ENCODE results near the gene PPIA.

Gene PPIA

GRCh38 chr7:44765579-44766415 is 30.7 kb upstream of the PPIA start:
- peaks cover 27% of the 10 kb centered on the region for H3K4me1 ChIP-seq (ENCODE audit: control insufficient read depth, insufficient read depth, low read depth, low read length)
- no peak overlapping the region for H2BK5ac ChIP-seq (ENCODE audit: low read depth, low read length, poor library complexity, severe bottlenecking)
- H3K27me3 ChIP-seq (ENCODE audit: control insufficient read depth in 1 of 2, insufficient read depth in 1 of 2, low read length in 2 of 2), result no peaks in the 10 kb centered on the region
- no peak overlapping the region for H3K4ac ChIP-seq (ENCODE audit: low read depth in 1 of 2, low read length in 2 of 2)
- H3K27ac ChIP-seq (ENCODE audit: low read length, poor library complexity, severe bottlenecking), result no peak overlapping the region
- WGBS, result 97% methylated on average over 17 of the region's 17 CpGs
- no peak overlapping the region for H2BK12ac ChIP-seq (ENCODE audit: low read length in 2 of 2)
- H2BK120ac ChIP-seq (ENCODE audit: low read depth, low read length), result no peak overlapping the region
- no peak overlapping the region for H2BK15ac ChIP-seq (ENCODE audit: low read depth, poor library complexity, severe bottlenecking)
- H3K9me3 ChIP-seq (ENCODE audit: control insufficient read depth, low read length), result no peaks in the 10 kb centered on the region
- H3K4me2 ChIP-seq (ENCODE audit: low read length, poor library complexity, severe bottlenecking), result no peak overlapping the region
- peaks cover 6% of the 10 kb centered on the region for H3K79me1 ChIP-seq (replicated peaks; ENCODE audit: low read length, poor library complexity, severe bottlenecking)
- no peak overlapping the region for H3K14ac ChIP-seq (ENCODE audit: low read length in 2 of 2)
- no peak overlapping the region for H3K23ac ChIP-seq (ENCODE audit: low read length in 2 of 2)
- no peak overlapping the region for H4K91ac ChIP-seq (ENCODE audit: low read length)
- DNase-seq, result no peak
- no peak overlapping the region for H3K18ac ChIP-seq (ENCODE audit: low read depth in 1 of 2, low read length in 2 of 2)
- H2AK5ac ChIP-seq (ENCODE audit: low read length, severe bottlenecking), result no peak overlapping the region
- no peak overlapping the region for H3K4me3 ChIP-seq (ENCODE audit: insufficient read depth in 1 of 2, low read depth in 1 of 2, low read length in 2 of 2)
- no peak overlapping the region for H2AFZ ChIP-seq (ENCODE audit: low read depth, low read length)
- H3K9ac ChIP-seq (ENCODE audit: low read length), result no peak overlapping the region
- no peak overlapping the region for H4K8ac ChIP-seq (ENCODE audit: low read length)
- peaks cover 69 to 82% of the 10 kb centered on the region in 2 experiments for H3K36me3 ChIP-seq (ENCODE audit: control insufficient read depth in 1 of 2, insufficient read depth in 2 of 2, low read depth in 1 of 2, low read length in 2 of 2)

- Histone ChIP-seq H4K8ac (ENCODE audit: low read length) (no peak overlapping the region), H3K9me3 (ENCODE audit: control insufficient read depth, low read length) (no peaks in the 10 kb centered on the region), H3K23ac (ENCODE audit: low read length in 2 of 2) (no peak overlapping the region), H3K27ac (ENCODE audit: low read length, poor library complexity, severe bottlenecking) (no peak overlapping the region), H3K27me3 (ENCODE audit: control insufficient read depth in 1 of 2, insufficient read depth in 1 of 2, low read length in 2 of 2) (peaks cover 0 to 5% of the 10 kb centered on the region in 2 experiments), H2BK15ac (ENCODE audit: low read depth, poor library complexity, severe bottlenecking) (no peak overlapping the region), H3K79me1 (replicated peaks; ENCODE audit: low read length, poor library complexity, severe bottlenecking) (peaks cover 6% of the 10 kb centered on the region), H3K18ac (ENCODE audit: low read depth in 1 of 2, low read length in 2 of 2) (no peak overlapping the region), H3K4me3 (ENCODE audit: insufficient read depth in 1 of 2, low read depth in 1 of 2, low read length in 2 of 2) (no peak overlapping the region), H3K4me2 (ENCODE audit: low read length, poor library complexity, severe bottlenecking) (no peak overlapping the region), H3K4me1 (ENCODE audit: control insufficient read depth, insufficient read depth, low read depth, low read length) (peaks cover 27% of the 10 kb centered on the region), H2AFZ (ENCODE audit: low read depth, low read length) (no peak overlapping the region), H3K4ac (ENCODE audit: low read depth in 1 of 2, low read length in 2 of 2) (no peak overlapping the region), H3K14ac (ENCODE audit: low read length in 2 of 2) (no peak overlapping the region), H2BK12ac (ENCODE audit: low read length in 2 of 2) (no peak overlapping the region), H2BK120ac (ENCODE audit: low read depth, low read length) (no peak overlapping the region), H3K9ac (ENCODE audit: low read length) (no peak overlapping the region), H3K36me3 (ENCODE audit: control insufficient read depth in 1 of 2, insufficient read depth in 2 of 2, low read depth in 1 of 2, low read length in 2 of 2) (peaks cover 62 to 76% of the 10 kb centered on the region in 2 experiments), H2AK5ac (ENCODE audit: low read length, severe bottlenecking) (no peak overlapping the region), H4K91ac (ENCODE audit: low read length) (no peak overlapping the region), H2BK5ac (ENCODE audit: low read depth, low read length, poor library complexity, severe bottlenecking) (no peak overlapping the region)
- DNase-seq, result no peak
- 96% methylated on average over 11 of the region's 11 CpGs for WGBS
Measured at GRCh38 chr7:44766416-44766801, 30.1 kb upstream of the PPIA start.

DNA sequence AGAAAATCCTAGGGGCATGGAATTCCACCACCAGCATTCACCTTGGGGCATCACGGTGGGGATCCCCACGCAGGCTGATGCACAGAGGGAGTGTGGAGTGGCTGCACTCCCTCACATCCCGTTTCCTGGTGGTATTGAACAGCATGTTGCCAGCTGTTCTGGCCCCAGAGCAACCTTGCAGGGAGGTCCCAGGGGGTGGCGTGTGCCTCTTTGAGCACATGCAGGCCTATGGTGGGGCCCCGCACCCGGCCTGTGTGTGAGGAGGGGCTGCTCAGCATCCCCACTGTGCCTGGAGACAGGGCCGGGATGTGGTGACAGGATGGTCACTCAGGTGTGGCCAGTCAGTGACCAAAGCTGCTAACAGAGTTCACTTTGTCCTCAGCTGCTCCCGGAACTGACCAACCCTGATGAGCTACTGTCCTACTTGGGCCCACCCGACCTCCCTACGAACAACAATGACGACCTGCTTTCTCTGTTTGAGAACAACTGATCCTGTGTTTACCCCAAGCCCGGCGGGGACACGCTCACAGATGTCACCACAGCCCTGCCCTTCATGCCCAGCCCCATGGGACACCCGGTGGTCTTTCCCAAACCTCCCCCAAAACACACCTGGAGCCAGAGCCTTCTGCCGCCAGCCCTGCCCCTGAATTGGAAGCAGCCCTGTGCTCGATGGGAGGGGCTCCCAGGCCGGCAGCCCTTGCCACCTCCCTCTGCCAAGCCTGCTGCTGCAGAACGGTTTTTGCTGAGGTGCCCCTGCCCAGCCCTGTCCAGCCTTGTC is 29.2 kb upstream of the PPIA start:
- Histone ChIP-seq H3K4me2 (ENCODE audit: low read length, poor library complexity, severe bottlenecking) (no peak overlapping the region), H4K8ac (ENCODE audit: low read length) (no peak overlapping the region), H3K27ac (ENCODE audit: low read length, poor library complexity, severe bottlenecking) (no peak overlapping the region), H3K9ac (ENCODE audit: low read length) (no peak overlapping the region), H3K9me3 (ENCODE audit: control insufficient read depth, low read length) (no peaks in the 10 kb centered on the region), H3K4me1 (ENCODE audit: control insufficient read depth, insufficient read depth, low read depth, low read length) (peaks cover 27% of the 10 kb centered on the region), H3K18ac (ENCODE audit: low read depth in 1 of 2, low read length in 2 of 2) (no peak overlapping the region), H3K4ac (ENCODE audit: low read depth in 1 of 2, low read length in 2 of 2) (no peak overlapping the region), H3K4me3 (ENCODE audit: insufficient read depth in 1 of 2, low read depth in 1 of 2, low read length in 2 of 2) (no peak overlapping the region), H2BK12ac (ENCODE audit: low read length in 2 of 2) (no peak overlapping the region), H3K27me3 (ENCODE audit: control insufficient read depth in 1 of 2, insufficient read depth in 1 of 2, low read length in 2 of 2) (peaks cover 0 to 6% of the 10 kb centered on the region in 2 experiments), H2AK5ac (ENCODE audit: low read length, severe bottlenecking) (no peak overlapping the region), H2BK15ac (ENCODE audit: low read depth, poor library complexity, severe bottlenecking) (no peak overlapping the region), H3K14ac (ENCODE audit: low read length in 2 of 2) (no peak overlapping the region), H3K79me1 (replicated peaks; ENCODE audit: low read length, poor library complexity, severe bottlenecking) (peaks cover 6% of the 10 kb centered on the region), H2BK120ac (ENCODE audit: low read depth, low read length) (no peak overlapping the region), H4K91ac (ENCODE audit: low read length) (peak overlapping the region; percentile 59), H2BK5ac (ENCODE audit: low read depth, low read length, poor library complexity, severe bottlenecking) (no peak overlapping the region), H2AFZ (ENCODE audit: low read depth, low read length) (no peak overlapping the region), H3K23ac (ENCODE audit: low read length in 2 of 2) (no peak overlapping the region), H3K36me3 (ENCODE audit: control insufficient read depth in 1 of 2, insufficient read depth in 2 of 2, low read depth in 1 of 2, low read length in 2 of 2) (peaks cover 56 to 67% of the 10 kb centered on the region in 2 experiments)
- DNase-seq, result no peak
- WGBS, result 95% methylated on average over 19 of the region's 19 CpGs

DNA sequence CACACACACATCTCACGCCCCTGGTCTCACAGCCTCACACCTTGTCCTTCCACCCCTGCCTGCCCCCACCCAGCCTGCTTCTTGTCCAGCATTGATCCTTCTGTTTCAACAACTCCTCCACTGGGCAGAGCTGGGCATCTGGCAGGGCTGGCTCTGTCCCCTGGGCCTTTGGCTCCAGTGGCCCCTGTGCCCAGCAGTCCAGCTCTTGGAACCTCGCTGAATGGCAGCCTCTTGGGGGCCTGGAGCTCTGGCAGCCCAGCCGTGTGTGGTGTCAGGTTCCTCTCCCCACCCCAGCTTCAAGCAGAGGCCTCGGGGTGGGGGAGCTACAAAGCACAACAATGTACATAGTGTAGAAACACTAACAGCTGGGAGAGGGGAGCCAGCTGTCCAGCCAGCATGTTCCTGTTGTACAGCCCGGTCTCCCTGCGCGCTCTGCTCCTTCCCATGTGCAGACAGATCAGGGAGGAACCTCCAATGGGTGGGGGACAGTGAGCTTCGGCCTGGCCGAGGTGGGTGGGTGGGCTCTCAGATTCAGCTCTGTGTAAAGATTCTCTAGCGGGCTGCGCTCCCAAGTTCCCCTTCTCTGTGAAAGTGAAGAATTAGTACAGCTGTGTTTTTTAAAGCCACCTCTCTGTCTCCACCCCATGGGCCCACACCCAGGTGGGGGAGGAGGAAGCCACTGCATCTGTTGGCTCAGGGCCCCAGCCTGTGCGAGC is 28.4 kb upstream of the PPIA start:
- peak overlapping the region; percentile 23 for H3K9ac ChIP-seq (ENCODE audit: low read length)
- H2BK5ac ChIP-seq (ENCODE audit: low read depth, low read length, poor library complexity, severe bottlenecking), result no peak overlapping the region
- no peaks in the 10 kb centered on the region for H3K9me3 ChIP-seq (ENCODE audit: control insufficient read depth, low read length)
- peak; percentile 55 for DNase-seq
- H3K36me3 ChIP-seq (ENCODE audit: control insufficient read depth in 1 of 2, insufficient read depth in 2 of 2, low read depth in 1 of 2, low read length in 2 of 2), result peaks cover 49 to 59% of the 10 kb centered on the region in 2 experiments
- no peak overlapping the region for H4K8ac ChIP-seq (ENCODE audit: low read length)
- H3K27ac ChIP-seq (ENCODE audit: low read length, poor library complexity, severe bottlenecking), result no peak overlapping the region
- H3K14ac ChIP-seq (ENCODE audit: low read length in 2 of 2), result no peak overlapping the region
- 67% methylated on average over 12 of the region's 12 CpGs for WGBS
- peaks cover 27% of the 10 kb centered on the region for H3K4me1 ChIP-seq (ENCODE audit: control insufficient read depth, insufficient read depth, low read depth, low read length)
- H3K4me2 ChIP-seq (ENCODE audit: low read length, poor library complexity, severe bottlenecking), result no peak overlapping the region
- no peak overlapping the region for H2AK5ac ChIP-seq (ENCODE audit: low read length, severe bottlenecking)
- H3K18ac ChIP-seq (ENCODE audit: low read depth in 1 of 2, low read length in 2 of 2), result no peak overlapping the region
- peaks cover 6% of the 10 kb centered on the region for H3K79me1 ChIP-seq (replicated peaks; ENCODE audit: low read length, poor library complexity, severe bottlenecking)
- H2BK15ac ChIP-seq (ENCODE audit: low read depth, poor library complexity, severe bottlenecking), result no peak overlapping the region
- no peak overlapping the region for H4K91ac ChIP-seq (ENCODE audit: low read length)
- H3K23ac ChIP-seq (ENCODE audit: low read length in 2 of 2), result no peak overlapping the region
- H2BK12ac ChIP-seq (ENCODE audit: low read length in 2 of 2), result no peak overlapping the region
- H3K4me3 ChIP-seq (ENCODE audit: insufficient read depth in 1 of 2, low read depth in 1 of 2, low read length in 2 of 2), result no peak overlapping the region
- H2BK120ac ChIP-seq (ENCODE audit: low read depth, low read length), result no peak overlapping the region
- peaks cover 0 to 6% of the 10 kb centered on the region in 2 experiments for H3K27me3 ChIP-seq (ENCODE audit: control insufficient read depth in 1 of 2, insufficient read depth in 1 of 2, low read length in 2 of 2)
- H2AFZ ChIP-seq (ENCODE audit: low read depth, low read length), result no peak overlapping the region
- no peak overlapping the region for H3K4ac ChIP-seq (ENCODE audit: low read depth in 1 of 2, low read length in 2 of 2)

Measured in mesenchymal stem cell (in vitro differentiated cells and primary cell).